Activated CD4-positive, alpha-beta T cell treated with anti-CD3 and anti-CD28 coated beads for 4 hours (primary cell): ENCODE data around the gene A2M.

ENCODE experiments used
- DNase-seq, 2 donors: peaks; one replicate each; pipeline ENCODE4 v3.0.0-alpha.2; 2020

Gene A2M

GRCh38 chr12:9071518-9071917 lies 44.2 kb downstream of the A2M start:
- DNase-seq = no peak

GRCh38 chr12:9070351-9070750 lies 45.4 kb downstream of the A2M start:
- DNase-seq = no peak

GRCh38 chr12:9068600-9068999 lies 47.1 kb downstream of the A2M start:
- no peak for DNase-seq

GRCh38 chr12:9068086-9068485 lies 47.6 kb downstream of the A2M start:
- DNase-seq = no peak

- no peak for DNase-seq
Observed at GRCh38 chr12:9066755-9067423, 48.8 kb downstream of the A2M start.

- DNase-seq = no peak
Observed at GRCh38 chr12:9066183-9066623, 49.5 kb downstream of the A2M start.

GRCh38 chr12:9065607-9065856 lies 50.2 kb downstream of the A2M start:
- DNase-seq = no peak

GRCh38 chr12:9064815-9065606 lies 50.7 kb downstream of the A2M start:
- DNase-seq = no peak

- DNase-seq = peak; percentile 39 to 42
Observed at GRCh38 chr12:9064201-9064814, 51.4 kb downstream of the A2M start.

GRCh38 chr12:9052610-9053009 lies 63.1 kb downstream of the A2M start:
- DNase-seq = no peak

- no peak for DNase-seq
Observed at GRCh38 chr12:9051158-9051550, 64.6 kb downstream of the A2M start.

GRCh38 chr12:9050521-9051157 lies 65.1 kb downstream of the A2M start:
- DNase-seq = no peak

GRCh38 chr12:9049520-9050133 lies 66.1 kb downstream of the A2M start:
- peak; percentile 30 to 55 for DNase-seq

- DNase-seq = no peak
Observed at GRCh38 chr12:9048930-9049329, 66.8 kb downstream of the A2M start.

GRCh38 chr12:9047105-9047504 lies 68.6 kb downstream of the A2M start:
- DNase-seq = no peak

- DNase-seq = no peak
Observed at GRCh38 chr12:9043766-9044165, 72.0 kb downstream of the A2M start.

GRCh38 chr12:9041321-9041720 lies 74.4 kb downstream of the A2M start:
- no peak for DNase-seq

- DNase-seq = no peak
Observed at GRCh38 chr12:9040484-9041186, 75.1 kb downstream of the A2M start.

- peak in 1 of 2 donors; percentile 27 for DNase-seq
Observed at GRCh38 chr12:9039397-9039977, 76.2 kb downstream of the A2M start.

- DNase-seq = no peak
Observed at GRCh38 chr12:9037431-9037830, 78.3 kb downstream of the A2M start.

- DNase-seq = no peak
Observed at GRCh38 chr12:9036227-9036626, 79.5 kb downstream of the A2M start.

- no peak for DNase-seq
Observed at GRCh38 chr12:9034095-9034494, 81.6 kb downstream of the A2M start.
